Activated T-cell treated with anti-CD3 and anti-CD28 coated beads for 1 hour (primary cell): ENCODE measurements around the gene SH3YL1.

Experiments
- DNase-seq: peaks from one replicate; pipeline ENCODE4 v3.0.0-alpha.2; 2020; ENCODE audit warnings: low read depth

The SH3YL1 gene

GRCh38 chr2:258933-259332 lies 4.9 kb downstream of the SH3YL1 start:
- DNase-seq = no peak

- no peak for DNase-seq
These were observed 6.0 kb downstream of the SH3YL1 start for GRCh38 chr2:257842-258241.

GRCh38 chr2:257429-257828 lies 6.4 kb downstream of the SH3YL1 start:
- no peak for DNase-seq

- DNase-seq = no peak
These were observed 7.7 kb downstream of the SH3YL1 start for GRCh38 chr2:256094-256493.

- DNase-seq = no peak
These were observed 8.6 kb downstream of the SH3YL1 start for GRCh38 chr2:255195-255594.

GRCh38 chr2:254241-254640 lies 9.6 kb downstream of the SH3YL1 start:
- no peak for DNase-seq

GRCh38 chr2:253202-253638 lies 10.6 kb downstream of the SH3YL1 start:
- no peak for DNase-seq

GRCh38 chr2:252001-252602 lies 11.7 kb downstream of the SH3YL1 start:
- DNase-seq = no peak

GRCh38 chr2:249538-250042 lies 14.2 kb downstream of the SH3YL1 start:
- no peak for DNase-seq

- DNase-seq = no peak
These were observed 15.1 kb downstream of the SH3YL1 start for GRCh38 chr2:248724-249123.

- no peak for DNase-seq
These were observed 17.2 kb downstream of the SH3YL1 start for GRCh38 chr2:246489-247144.

- DNase-seq = no peak
These were observed 19.3 kb downstream of the SH3YL1 start for GRCh38 chr2:244547-244946.

GRCh38 chr2:238869-239268 lies 25.0 kb downstream of the SH3YL1 start:
- no peak for DNase-seq

- DNase-seq = no peak
These were observed 25.4 kb downstream of the SH3YL1 start for GRCh38 chr2:238431-238830.

GRCh38 chr2:237878-238277 lies 26.0 kb downstream of the SH3YL1 start:
- no peak for DNase-seq

GRCh38 chr2:236993-237539 lies 26.8 kb downstream of the SH3YL1 start:
- DNase-seq = no peak

- no peak for DNase-seq
These were observed 29.4 kb downstream of the SH3YL1 start for GRCh38 chr2:234421-234820.

GRCh38 chr2:233030-233429 lies 30.8 kb downstream of the SH3YL1 start:
- no peak for DNase-seq

GRCh38 chr2:231521-232185 lies 32.2 kb downstream of the SH3YL1 start:
- no peak for DNase-seq

GRCh38 chr2:228518-229278 lies 35.1 kb downstream of the SH3YL1 start:
- DNase-seq = no peak

GRCh38 chr2:228115-228514 lies 35.7 kb downstream of the SH3YL1 start:
- no peak for DNase-seq
